ENCODE data around the gene CDH20.

CDH20 gene

GRCh38 chr18:61595615-61596251 is 262.5 kb downstream of the CDH20 start:
- no peak overlapping the region for H3K4me3 Mint-ChIP-seq
- H3K27me3 Mint-ChIP-seq (ENCODE audit: low read depth) = peaks cover 2% of the 10 kb centered on the region
- no peak for DNase-seq (ENCODE audit: low spot score)
- no peak overlapping the region for H3K27ac Mint-ChIP-seq
- H3K4me1 Mint-ChIP-seq (ENCODE audit: low read depth) = no peaks in the 10 kb centered on the region
- H3K9me3 Mint-ChIP-seq = no peaks in the 10 kb centered on the region
- no peaks in the 10 kb centered on the region for H3K36me3 Mint-ChIP-seq (ENCODE audit: low read depth)

- DNase-seq (ENCODE audit: low spot score) = no peak
- no peak overlapping the region for H3K4me3 Mint-ChIP-seq
- H3K9me3 Mint-ChIP-seq = no peaks in the 10 kb centered on the region
- no peak overlapping the region for H3K27ac Mint-ChIP-seq
- H3K27me3 Mint-ChIP-seq (ENCODE audit: low read depth) = peaks cover 2% of the 10 kb centered on the region
- H3K4me1 Mint-ChIP-seq (ENCODE audit: low read depth) = no peaks in the 10 kb centered on the region
- no peaks in the 10 kb centered on the region for H3K36me3 Mint-ChIP-seq (ENCODE audit: low read depth)
These were observed 263.1 kb downstream of the CDH20 start for GRCh38 chr18:61596296-61596695.

GRCh38 chr18:61597316-61597715 is 264.1 kb downstream of the CDH20 start:
- Mint-ChIP-seq H3K4me3 (no peak overlapping the region), H3K27me3 (ENCODE audit: low read depth) (peaks cover 2% of the 10 kb centered on the region), H3K4me1 (ENCODE audit: low read depth) (no peaks in the 10 kb centered on the region), H3K36me3 (ENCODE audit: low read depth) (no peaks in the 10 kb centered on the region), H3K27ac (no peak overlapping the region), H3K9me3 (no peaks in the 10 kb centered on the region)
- DNase-seq (ENCODE audit: low spot score) = no peak

GRCh38 chr18:61600422-61600821 is 267.2 kb downstream of the CDH20 start:
- H3K27ac Mint-ChIP-seq = no peak overlapping the region
- no peak overlapping the region for H3K4me3 Mint-ChIP-seq

GRCh38 chr18:61602836-61603235 is 269.6 kb downstream of the CDH20 start:
- Mint-ChIP-seq H3K4me3 (no peak overlapping the region), H3K27ac (no peak overlapping the region), H3K36me3 (ENCODE audit: low read depth) (no peaks in the 10 kb centered on the region), H3K27me3 (ENCODE audit: low read depth) (peaks cover 27% of the 10 kb centered on the region), H3K4me1 (ENCODE audit: low read depth) (no peaks in the 10 kb centered on the region), H3K9me3 (no peaks in the 10 kb centered on the region)
- no peak for DNase-seq (ENCODE audit: low spot score)

More at GRCh38 chr18:61600422-61600821, 267.2 kb downstream of the CDH20 start:
- no peak for DNase-seq (ENCODE audit: low spot score)
- Mint-ChIP-seq H3K27me3 (ENCODE audit: low read depth) (peaks cover 14% of the 10 kb centered on the region), H3K4me1 (ENCODE audit: low read depth) (no peaks in the 10 kb centered on the region), H3K9me3 (no peaks in the 10 kb centered on the region), H3K36me3 (ENCODE audit: low read depth) (no peaks in the 10 kb centered on the region)

Measured in T-helper 2 cell treated with Interferon-gamma antibody and Interleukin-4, amounts not matched to agents 5 μg/mL and 100 μg/mL, for 36 hours (primary cell).